ENCODE results near the gene SPATA7.
"Not testable (repeated sequence)": the region's sequence is repeated elsewhere in the genome, so short reads cannot be mapped to it uniquely, and the experiment has no call there.

The SPATA7 gene

GRCh38 chr14:88385212-88386101 is at the start of gene SPATA7:
SPATA7 (plus strand) TSS chr14:88385657; CDS start chr14:88385819, 162 bp downstream.
- DNase-seq, result peak; percentile 84

- DNase-seq, result no peak
Measured at GRCh38 chr14:88340357-88340756, 45.1 kb upstream of the SPATA7 start.

GRCh38 chr14:88342980-88343379 is 42.5 kb upstream of the SPATA7 start:
- DNase-seq, result no peak

- DNase-seq, result no peak
Measured at GRCh38 chr14:88346048-88346639, 39.3 kb upstream of the SPATA7 start.

- no peak for DNase-seq
Measured at GRCh38 chr14:88348546-88348945, 36.9 kb upstream of the SPATA7 start.

- DNase-seq, result no peak
Measured at GRCh38 chr14:88351966-88352691, 33.3 kb upstream of the SPATA7 start.

- DNase-seq, result no peak
Measured at GRCh38 chr14:88352698-88353097, 32.8 kb upstream of the SPATA7 start.

GRCh38 chr14:88354358-88354757 is 31.1 kb upstream of the SPATA7 start:
- DNase-seq, result no peak

GRCh38 chr14:88359500-88359899 is 26.0 kb upstream of the SPATA7 start:
- no peak for DNase-seq

- no peak for DNase-seq
Measured at GRCh38 chr14:88363644-88364043, 21.8 kb upstream of the SPATA7 start.

- peak; percentile 14 for DNase-seq
Measured at GRCh38 chr14:88364710-88365413, 20.6 kb upstream of the SPATA7 start.

- no peak for DNase-seq
Measured at GRCh38 chr14:88369496-88369895, 16.0 kb upstream of the SPATA7 start.

GRCh38 chr14:88379706-88380343 is 5.6 kb upstream of the SPATA7 start:
- DNase-seq, result no peak

- DNase-seq, result peak; percentile 13
Measured at GRCh38 chr14:88380405-88380804, 5.1 kb upstream of the SPATA7 start.

GRCh38 chr14:88381634-88382033 is 3.8 kb upstream of the SPATA7 start:
- not testable (repeated sequence) for DNase-seq

GRCh38 chr14:88384718-88385117 is 739 bp upstream of the SPATA7 start:
- DNase-seq, result no peak

- DNase-seq, result no peak
Measured at GRCh38 chr14:88386256-88386794, 868 bp downstream of the SPATA7 start.

- no peak for DNase-seq
Measured at GRCh38 chr14:88388741-88389282, 3.4 kb downstream of the SPATA7 start.

- no peak for DNase-seq
Measured at GRCh38 chr14:88392609-88393008, 7.2 kb downstream of the SPATA7 start.

GRCh38 chr14:88411039-88411438 is 25.6 kb downstream of the SPATA7 start:
- DNase-seq, result no peak

- DNase-seq, result no peak
Measured at GRCh38 chr14:88417594-88417993, 32.1 kb downstream of the SPATA7 start.

- no peak for DNase-seq
Measured at GRCh38 chr14:88420187-88420586, 34.7 kb downstream of the SPATA7 start.
